IMR-90 (cell line): ENCODE data around the gene HIPK3. TPM values are rescaled to one million over a fixed set of nuclear protein-coding genes. Genes with fewer than 3 reads are reported as not detected.
A peak's percentile ranks its signal among the peaks of the same experiment; 100 is the strongest.

Experiments
- ATAC-seq: fragments of 200-7000 bp; cut with Tn5 transposase; 2 replicates; pipeline ENCODE4 v1.9.1; 2020; ENCODE audit warnings: low read depth, mild to moderate bottlenecking, moderate library complexity
- BruUV-seq: library from RNA; stranded (reverse); fragments of 400-500 nt; replicated peaks from 2 replicates; lab custom pipeline; 2021; lab: Mats Ljungman, UMichigan
- CTCF ChIA-PET: fragments of 300-600 bp; formaldehyde crosslinking; extraction: SDS; loops from one replicate; lab custom pipeline; 2021; ENCODE audit warnings: antibody characterized with exemption; lab: Yijun Ruan, JAX
- POLR2A ChIA-PET: fragments of 300-600 bp; sonication (Branson Sonifier 250); formaldehyde crosslinking; loops from one replicate; lab custom pipeline; 2022; ENCODE audit warnings: antibody characterized with exemption; ENCODE audit not compliant: unreplicated experiment; lab: Charles Lee
- DNase-seq: peaks from one replicate; pipeline ENCODE4 v3.0.0; 2013
- H2AFZ ChIP-seq: replicated peaks from 2 replicates; pipeline ENCODE3; 2013; ENCODE audit warnings: low read length, mild to moderate bottlenecking; ENCODE audit not compliant: poor library complexity
- H2AK5ac ChIP-seq: 2 replicates; pipeline ENCODE4 v1.6.1; 2013; ENCODE audit warnings: low read depth, low read length, inconsistent platforms
- H2AK9ac ChIP-seq: replicated peaks from 2 replicates; pipeline ENCODE3; 2013; ENCODE audit warnings: mild to moderate bottlenecking, low read depth, low read length, moderate library complexity; ENCODE audit not compliant: poor library complexity
- H2BK120ac ChIP-seq: 2 replicates; pipeline ENCODE4 v1.6.1; 2013; ENCODE audit warnings: low read depth, low read length, inconsistent platforms
- H2BK15ac ChIP-seq: 3 replicates; pipeline ENCODE4 v1.6.1; 2013; ENCODE audit warnings: low read depth, low read length, inconsistent platforms
- H2BK20ac ChIP-seq: 2 replicates; pipeline ENCODE4 v1.6.1; 2013; ENCODE audit warnings: low read depth, mild to moderate bottlenecking, inconsistent platforms, low read length, moderate library complexity
- H2BK5ac ChIP-seq: 2 replicates; pipeline ENCODE4 v1.6.1; 2013; ENCODE audit warnings: mild to moderate bottlenecking, low read depth, low read length, inconsistent platforms; ENCODE audit not compliant: poor library complexity, severe bottlenecking
- H3K14ac ChIP-seq: replicated peaks from 2 replicates; pipeline ENCODE4 v1.6.1; 2013; ENCODE audit warnings: low read depth, low read length, inconsistent platforms
- H3K18ac ChIP-seq: 2 replicates; pipeline ENCODE4 v1.6.1; 2013; ENCODE audit warnings: low read depth, low read length, control low read depth
- H3K23ac ChIP-seq: 2 replicates; pipeline ENCODE4 v1.6.1; 2013; ENCODE audit warnings: low read depth, low read length, inconsistent platforms
- H3K27ac ChIP-seq: 2 replicates; pipeline ENCODE4 v1.5.1; 2013; ENCODE audit warnings: mild to moderate bottlenecking, control low read depth, low read length; ENCODE audit not compliant: insufficient read depth
- H3K27me3 ChIP-seq: 2 replicates; pipeline ENCODE4 v1.6.1; 2013; ENCODE audit warnings: low read length; ENCODE audit not compliant: control insufficient read depth, insufficient read depth
- H3K36me3 ChIP-seq: 2 replicates; pipeline ENCODE4 v1.6.1; 2013; ENCODE audit warnings: low read length, mixed read lengths; ENCODE audit not compliant: control insufficient read depth, insufficient read depth
- H3K4ac ChIP-seq: 2 replicates; pipeline ENCODE4 v1.6.1; 2013; ENCODE audit warnings: low read depth, low read length, inconsistent platforms
- H3K4me1 ChIP-seq: 2 replicates; pipeline ENCODE4 v1.6.1; 2013; ENCODE audit warnings: low read length, mixed read lengths; ENCODE audit not compliant: control insufficient read depth, insufficient read depth
- H3K4me2 ChIP-seq: 2 replicates; pipeline ENCODE4 v1.6.1; 2013; ENCODE audit warnings: low read depth, mild to moderate bottlenecking, control low read depth, low read length, moderate library complexity
- H3K4me3 ChIP-seq: 2 replicates; pipeline ENCODE4 v1.5.1; 2013; ENCODE audit warnings: low read depth, mild to moderate bottlenecking, control low read depth, low read length, moderate library complexity; ENCODE audit not compliant: insufficient read depth
- H3K56ac ChIP-seq: 2 replicates; pipeline ENCODE4 v1.6.1; 2013; ENCODE audit warnings: low read length, inconsistent platforms; ENCODE audit not compliant: insufficient read depth; ENCODE audit errors: extremely low read depth
- H3K79me1 ChIP-seq, 2 experiments: 2 replicates each; pipeline ENCODE4 v1.6.1; 2013; ENCODE audit warnings: low read length in 2 of 2, inconsistent platforms in 1 of 2, low read depth in 1 of 2
- H3K9ac ChIP-seq: 2 replicates; pipeline ENCODE4 v1.6.1; 2013; ENCODE audit warnings: low read depth, low read length, control low read depth
- H3K9me1 ChIP-seq: 2 replicates; pipeline ENCODE4 v1.6.1; 2013; ENCODE audit warnings: low read length, inconsistent platforms; ENCODE audit not compliant: insufficient read depth
- H3K9me3 ChIP-seq: 2 replicates; pipeline ENCODE4 v1.6.1; 2013; ENCODE audit warnings: low read length; ENCODE audit not compliant: control insufficient read depth, insufficient read depth
- H4K20me1 ChIP-seq: 2 replicates; pipeline ENCODE4 v1.6.1; 2013; ENCODE audit warnings: low read length, inconsistent platforms; ENCODE audit not compliant: insufficient read depth
- H4K5ac ChIP-seq: 2 replicates; pipeline ENCODE4 v1.6.1; 2013; ENCODE audit warnings: mild to moderate bottlenecking, low read depth, low read length, control low read depth
- H4K8ac ChIP-seq, 2 experiments: 2 replicates each; pipeline ENCODE4 v1.6.1; 2013; ENCODE audit warnings: low read depth in 2 of 2, low read length in 2 of 2, control low read depth in 1 of 2, inconsistent platforms in 1 of 2
- H4K91ac ChIP-seq: 2 replicates; pipeline ENCODE4 v1.6.1; 2013; ENCODE audit warnings: low read depth, low read length, inconsistent platforms; ENCODE audit not compliant: insufficient read depth
- CEBPB ChIP-seq: IDR thresholded peaks from 2 replicates; pipeline ENCODE4 v1.6.1; 2012; ENCODE audit warnings: low read depth, low read length, improper control_type of control experiment
- RAD21 ChIP-seq: IDR thresholded peaks from 2 replicates; pipeline ENCODE4 v1.6.1; 2012; ENCODE audit warnings: low read length, improper control_type of control experiment
- WGBS, 2 experiments: methylation state at CpG; one replicate each; pipeline versions ENCODE4 v1.1.5 to v1.1.7; 2013; ENCODE audit warnings: missing lambda C conversion rate in 2 of 2; ENCODE audit not compliant: insufficient read length in 1 of 2; ENCODE audit errors: extremely low coverage in 2 of 2; 5-methylcytosine and 5-hydroxymethylcytosine counted together
- dilution Hi-C: fragments of 300-500 bp; cut with HindIII; formaldehyde crosslinking; loops from one replicate; pipeline ENCODE4 v1.14.3; 2018; ENCODE audit warnings: low sequenced_read_pairs; ENCODE audit not compliant: unreplicated experiment
- in situ Hi-C: fragments of 300-500 bp; cut with MboI; formaldehyde crosslinking; loops from 3 replicates; pipeline ENCODE4 v1.14.3; 2019; ENCODE audit warnings: low sequenced_read_pairs, inconsistent platforms, mixed read lengths
- intact Hi-C: fragments of 100-400 bp; cut with micrococcal nuclease; formaldehyde crosslinking; loops from 2 replicates; pipeline ENCODE4 v1.10.0; 2022
- polyA plus RNA-seq, 3 experiments: library from polyadenylated mRNA; depleted of rRNA; stranded (reverse); fragments of >200 nt; gene quantifications; 2 replicates each; pipeline ENCODE4 v1.2.3, GENCODE V29; 2012; ENCODE audit warnings: low replicate concordance in 1 of 3
- total RNA-seq: library from RNA; depleted of rRNA; stranded (reverse); fragments of >200 nt; gene quantifications from 2 replicates; pipeline ENCODE4 v1.2.3, GENCODE V29; 2012

Gene HIPK3
- total and polyA plus RNA-seq, 2 of the 4 experiments (the other 2 are of a cell fraction): 8.3 to 103 TPM

DNA sequence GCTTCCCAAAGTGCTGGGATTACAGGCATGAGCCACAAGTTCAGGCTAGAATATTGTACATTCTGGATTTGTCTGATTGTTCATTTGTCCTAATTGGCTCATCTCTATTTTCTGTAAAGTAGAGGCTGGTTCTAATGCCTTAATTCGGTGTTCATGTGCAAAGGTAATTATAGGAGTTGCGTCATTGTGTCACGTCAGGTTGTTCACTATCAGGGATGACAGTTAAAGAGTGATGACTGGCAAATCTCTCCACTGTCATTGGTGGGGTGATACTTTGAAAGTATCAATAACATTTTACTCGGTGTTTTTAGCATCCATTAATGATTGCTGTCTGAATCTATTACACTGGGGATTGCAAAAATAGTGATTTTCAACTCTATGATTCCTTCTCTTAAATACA lies 103.5 kb downstream of the HIPK3 start:
- no peak overlapping the region for H3K27ac ChIP-seq
- CTCF ChIA-PET: interaction anchor here (2.2 kb wide), 1 partner anchor 382 kb away, joined by 7 read pairs; no protein-coding TSS in a partner anchor
- H2AK5ac ChIP-seq: no peak overlapping the region
- BruUV-seq: no TSS peak
- TF ChIP-seq CEBPB (peak; percentile 44; the same call in 1 of the 2 replicates), RAD21 (no peak)
- H2BK20ac ChIP-seq: no peak overlapping the region
- intact Hi-C loops: loop anchor here (5.0 kb wide), 1 partner anchor 182 kb away; no protein-coding TSS in a partner anchor
- no peak overlapping the region for H2AFZ ChIP-seq
- dilution Hi-C loops: no loop called here
- in situ Hi-C loops: loop anchor here (5.0 to 10.0 kb wide), 3 partner anchors 327 to 464 kb away; no protein-coding TSS in a partner anchor
- H2BK5ac ChIP-seq: no peak overlapping the region
- no peaks in the 10 kb centered on the region for H3K27me3 ChIP-seq
- no peaks in the 10 kb centered on the region for H3K9me3 ChIP-seq
- H4K20me1 ChIP-seq: no peaks in the 10 kb centered on the region
- ATAC-seq (no peak), DNase-seq (no peak)
- 80% methylated on average over 2 of the region's 4 CpGs; no CpG with 5 or more reads in 1 of the 2 experiments for WGBS, 2 experiments
- H3K79me1 ChIP-seq: no peaks in the 10 kb centered on the region
- no peak overlapping the region for H4K91ac ChIP-seq
- no peak overlapping the region for H3K56ac ChIP-seq
- H2BK120ac ChIP-seq: no peak overlapping the region
- H4K5ac ChIP-seq: no peak overlapping the region
- H2AK9ac ChIP-seq: no peak overlapping the region
- POLR2A ChIA-PET: no interaction called here
- no peak overlapping the region for H3K4me2 ChIP-seq
- no peak overlapping the region for H4K8ac ChIP-seq
- H2BK15ac ChIP-seq: no peak overlapping the region
- no peaks in the 10 kb centered on the region for H3K36me3 ChIP-seq
- H3K9ac ChIP-seq: no peak overlapping the region
- no peak overlapping the region for H3K23ac ChIP-seq
- no peak overlapping the region for H3K4me3 ChIP-seq
- no peak overlapping the region for H3K14ac ChIP-seq
- H3K4me1 ChIP-seq: no peaks in the 10 kb centered on the region; the same call in 1 of the 2 replicates
- H3K4ac ChIP-seq: no peak overlapping the region
- no peak overlapping the region for H3K18ac ChIP-seq
- H3K9me1 ChIP-seq: no peaks in the 10 kb centered on the region; the same call in 1 of the 2 replicates
